SK-N-MC (cell line): ENCODE data around the gene DCAF17.

ENCODE experiments used
- DNase-seq: peaks from one replicate; pipeline ENCODE4 v3.0.0-alpha.2; 2011; ENCODE audit warnings: low read depth, low spot score
- H3K27ac ChIP-seq: fragments of 200-600 bp; sonication (generic); 2 replicates; pipeline ENCODE4 v1.5.1; 2016; ENCODE audit warnings: mixed run types
- H3K36me3 ChIP-seq: fragments of 200-600 bp; sonication (generic); 2 replicates; pipeline ENCODE4 v1.6.1; 2017; ENCODE audit warnings: antibody characterized with exemption, low read length, mixed read lengths; ENCODE audit not compliant: insufficient read depth
- H3K4me3 ChIP-seq: fragments of 200-600 bp; sonication (generic); 2 replicates; pipeline ENCODE4 v1.5.1; 2016
- H3K9ac ChIP-seq: fragments of 200-600 bp; sonication (generic); 2 replicates; pipeline ENCODE4 v1.8.0; 2017; ENCODE audit warnings: mixed run types, mixed read lengths; ENCODE audit not compliant: insufficient read length
- H3K9me3 ChIP-seq: fragments of 200-600 bp; sonication (generic); 2 replicates; pipeline ENCODE4 v1.6.1; 2017; ENCODE audit warnings: low read depth, mild to moderate bottlenecking, antibody characterized with exemption, low read length, moderate library complexity, mixed read lengths
- EZH2 ChIP-seq: fragments of 200-600 bp; sonication (generic); IDR thresholded peaks from one replicate; pipeline ENCODE4 v1.6.1; 2017; ENCODE audit warnings: antibody characterized with exemption
- FOXP2 ChIP-seq: optimal IDR thresholded peaks from 2 replicates; pipeline ENCODE3; 2011; ENCODE audit warnings: mild to moderate bottlenecking, moderate library complexity; ENCODE audit not compliant: insufficient read depth; ENCODE audit errors: extremely low read length, control extremely low read depth
- POLR2AphosphoS5 ChIP-seq: IDR thresholded peaks from 2 replicates; pipeline ENCODE4 v1.6.1; 2012; ENCODE audit warnings: mild to moderate bottlenecking, low read depth, low read length, borderline replicate concordance

The DCAF17 gene

DNA sequence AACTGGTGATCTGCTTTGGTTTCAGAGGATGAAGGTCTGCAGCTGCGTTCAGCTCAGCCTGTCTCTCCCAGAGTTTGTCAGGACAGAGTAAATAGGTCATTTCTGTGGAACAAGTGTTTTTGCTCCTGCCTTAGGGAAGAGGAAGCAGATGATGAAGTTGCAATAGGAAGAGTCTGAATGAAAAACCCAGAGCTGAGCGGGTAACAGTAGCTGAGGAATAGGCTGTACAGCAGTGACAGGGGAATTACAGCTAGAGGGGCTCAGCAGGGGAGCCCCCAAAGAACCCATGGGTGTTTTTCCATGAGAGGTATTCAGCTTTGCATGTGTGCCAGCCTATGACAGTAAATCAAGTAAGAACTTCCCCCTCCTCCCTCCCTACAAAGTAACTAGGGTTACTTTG lies 78.0 kb downstream of the DCAF17 start:
- TF ChIP-seq POLR2AphosphoS5 (no peak), FOXP2 (no peak), EZH2 (no peak)
- Histone ChIP-seq H3K9me3 (no peaks in the 10 kb centered on the region), H3K27ac (no peak overlapping the region), H3K9ac (no peak overlapping the region), H3K4me3 (no peak overlapping the region), H3K36me3 (no peaks in the 10 kb centered on the region)
- DNase-seq: no peak

DNA sequence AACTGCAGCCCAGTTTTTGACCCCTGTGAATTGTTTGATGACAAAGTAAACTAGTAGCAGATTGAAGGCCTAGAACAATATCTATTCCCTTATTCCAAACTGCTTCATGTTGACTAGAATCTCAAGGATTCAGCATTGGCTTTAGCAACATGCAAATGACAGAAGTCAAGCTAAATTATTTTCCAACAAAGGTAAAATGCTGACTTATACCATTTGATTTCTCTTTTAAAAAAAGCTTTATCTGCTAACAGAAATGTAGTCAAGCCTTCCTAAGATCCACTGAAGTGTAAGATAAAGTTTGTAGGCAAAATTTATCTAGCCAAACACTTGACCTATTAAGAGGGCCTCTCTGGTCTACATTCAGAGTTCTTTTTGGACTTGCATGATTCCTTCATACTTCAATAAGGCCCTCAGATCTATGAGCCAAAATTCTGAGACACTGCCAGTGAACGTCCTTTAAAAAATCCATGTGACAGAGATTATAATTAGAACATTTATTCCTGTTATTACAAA lies 78.7 kb downstream of the DCAF17 start:
- H3K9ac ChIP-seq: no peak overlapping the region
- H3K9me3 ChIP-seq: no peaks in the 10 kb centered on the region
- H3K4me3 ChIP-seq: no peak overlapping the region
- no peak overlapping the region for H3K27ac ChIP-seq
- TF ChIP-seq EZH2 (no peak), FOXP2 (no peak), POLR2AphosphoS5 (no peak)
- DNase-seq: no peak
- no peaks in the 10 kb centered on the region for H3K36me3 ChIP-seq

- Histone ChIP-seq H3K27ac (no peak overlapping the region), H3K36me3 (no peaks in the 10 kb centered on the region), H3K9ac (no peak overlapping the region), H3K9me3 (no peaks in the 10 kb centered on the region), H3K4me3 (no peak overlapping the region)
- TF ChIP-seq EZH2 (no peak), POLR2AphosphoS5 (no peak), FOXP2 (no peak)
- no peak for DNase-seq
Observed at GRCh38 chr2:171513719-171514160, 79.7 kb downstream of the DCAF17 start.

- H3K9me3 ChIP-seq: no peaks in the 10 kb centered on the region
- H3K36me3 ChIP-seq: no peaks in the 10 kb centered on the region
- DNase-seq: no peak
- no peak overlapping the region for H3K4me3 ChIP-seq
- TF ChIP-seq EZH2 (no peak), POLR2AphosphoS5 (no peak), FOXP2 (no peak)
- no peak overlapping the region for H3K9ac ChIP-seq
- H3K27ac ChIP-seq: no peak overlapping the region
Observed at GRCh38 chr2:171514908-171515582, 81.0 kb downstream of the DCAF17 start.

DNA sequence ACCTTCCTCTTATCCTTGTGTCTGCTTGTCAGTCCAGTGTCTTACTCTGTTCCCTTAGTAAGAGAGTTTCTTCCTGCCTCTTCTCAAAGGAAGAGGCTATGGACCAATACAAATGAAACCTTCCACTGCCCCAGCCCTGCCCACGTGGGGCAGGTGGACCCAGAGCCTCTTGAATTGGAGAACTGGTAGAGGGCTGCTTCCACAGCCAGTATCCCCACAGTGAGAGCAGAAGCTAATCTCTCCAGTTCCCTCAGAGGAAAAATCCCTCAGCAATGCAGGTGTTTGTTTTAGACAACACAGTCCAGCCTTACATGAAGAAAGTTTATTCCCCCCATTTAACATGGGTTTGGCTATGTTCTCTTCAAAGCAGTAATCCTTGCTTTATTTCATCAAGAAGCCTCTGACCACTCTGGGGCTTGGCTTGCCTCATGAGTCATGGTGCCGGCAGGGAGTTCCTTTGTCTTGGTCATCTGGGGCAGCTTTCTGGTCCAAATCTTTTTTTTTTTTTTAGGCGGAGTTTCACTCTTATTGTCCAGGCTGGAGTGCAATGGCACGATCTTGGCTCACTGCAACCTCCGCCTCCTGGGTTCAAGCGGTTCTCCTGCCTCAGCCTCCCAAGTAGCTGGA lies 81.8 kb downstream of the DCAF17 start:
- Histone ChIP-seq H3K36me3 (no peaks in the 10 kb centered on the region), H3K9me3 (no peaks in the 10 kb centered on the region), H3K4me3 (no peak overlapping the region), H3K9ac (no peak overlapping the region), H3K27ac (no peak overlapping the region)
- no peak for DNase-seq
- TF ChIP-seq FOXP2: no peak

DNA sequence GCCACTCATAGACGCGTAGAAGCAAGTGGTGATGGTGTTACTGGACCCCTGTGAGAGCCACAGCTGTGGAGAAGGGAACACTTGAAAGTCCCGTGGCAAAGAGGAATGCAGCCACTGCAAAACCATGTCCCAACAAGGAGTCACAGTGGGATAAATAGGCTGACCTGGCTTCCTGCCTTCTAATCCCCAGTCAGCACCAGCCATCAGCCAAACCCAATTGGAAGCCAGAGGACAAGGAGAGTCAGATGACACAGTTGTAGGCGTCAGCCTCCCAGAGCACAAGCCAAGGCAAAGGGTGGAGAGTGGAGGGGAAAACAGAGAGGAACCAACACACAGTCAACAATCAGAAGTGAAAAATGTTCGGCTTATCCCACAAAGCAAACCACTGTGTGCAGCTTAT lies 82.8 kb downstream of the DCAF17 start:
- Histone ChIP-seq H3K9me3 (no peaks in the 10 kb centered on the region), H3K27ac (no peak overlapping the region), H3K4me3 (no peak overlapping the region), H3K36me3 (no peaks in the 10 kb centered on the region), H3K9ac (no peak overlapping the region)
- TF ChIP-seq FOXP2 (no peak), POLR2AphosphoS5 (no peak)
- DNase-seq: no peak

GRCh38 chr2:171520471-171520870 lies 86.4 kb downstream of the DCAF17 start:
- Histone ChIP-seq H3K27ac (no peak overlapping the region), H3K9me3 (no peaks in the 10 kb centered on the region), H3K4me3 (no peak overlapping the region), H3K36me3 (no peaks in the 10 kb centered on the region), H3K9ac (no peak overlapping the region)
- no peak for DNase-seq
- no peak for TF ChIP-seq FOXP2
- no peak for TF ChIP-seq POLR2AphosphoS5

GRCh38 chr2:171521361-171522051 lies 87.5 kb downstream of the DCAF17 start:
- no peak for DNase-seq
- Histone ChIP-seq H3K9me3 (no peaks in the 10 kb centered on the region), H3K4me3 (peak overlapping the region; percentile 94), H3K9ac (no peak overlapping the region), H3K27ac (no peak overlapping the region), H3K36me3 (no peaks in the 10 kb centered on the region)
- TF ChIP-seq EZH2 (no peak), POLR2AphosphoS5 (no peak), FOXP2 (no peak)
